Measurements from ENCODE around the gene CAT.

Gene CAT

GRCh38 chr11:34451053-34451452 lies 12.3 kb downstream of the CAT start:
- TF ChIP-seq CTCF (IDR thresholded peaks at IDR 0.05; ENCODE audit: insufficient read depth, low read length, poor library complexity, severe bottlenecking): no peak
- Histone ChIP-seq H3K27me3 (replicated peaks; ENCODE audit: control insufficient read depth, insufficient read depth, low read length) (no peaks in the 10 kb centered on the region), H3K36me3 (ENCODE audit: control insufficient read depth, insufficient read depth, low read length) (no peaks in the 10 kb centered on the region), H3K4me3 (replicated peaks; ENCODE audit: low read depth, low read length) (no peak overlapping the region)
- no peak for DNase-seq (ENCODE audit: extremely low read depth, insufficient read length)

- no peak for TF ChIP-seq CTCF (IDR thresholded peaks at IDR 0.05; ENCODE audit: insufficient read depth, low read length, poor library complexity, severe bottlenecking)
- DNase-seq (ENCODE audit: extremely low read depth, insufficient read length): no peak
- H3K36me3 ChIP-seq (ENCODE audit: control insufficient read depth, insufficient read depth, low read length): no peaks in the 10 kb centered on the region; the same call in 1 of the 2 replicates
These were observed 15.7 kb downstream of the CAT start for GRCh38 chr11:34454308-34455032.

GRCh38 chr11:34457607-34458006 lies 18.9 kb downstream of the CAT start:
- Histone ChIP-seq H3K36me3 (ENCODE audit: control insufficient read depth, insufficient read depth, low read length) (peaks cover 4% of the 10 kb centered on the region), H3K4me3 (replicated peaks; ENCODE audit: low read depth, low read length) (no peak overlapping the region), H3K27me3 (replicated peaks; ENCODE audit: control insufficient read depth, insufficient read depth, low read length) (no peaks in the 10 kb centered on the region)
- no peak for DNase-seq (ENCODE audit: extremely low read depth, insufficient read length)
- no peak for TF ChIP-seq CTCF (IDR thresholded peaks at IDR 0.05; ENCODE audit: insufficient read depth, low read length, poor library complexity, severe bottlenecking)

More at GRCh38 chr11:34454308-34455032, 15.7 kb downstream of the CAT start:
- no peaks in the 10 kb centered on the region for H3K27me3 ChIP-seq (replicated peaks; ENCODE audit: control insufficient read depth, insufficient read depth, low read length)
- H3K4me3 ChIP-seq (replicated peaks; ENCODE audit: low read depth, low read length): no peak overlapping the region

- no peak for TF ChIP-seq CTCF (IDR thresholded peaks at IDR 0.05; ENCODE audit: insufficient read depth, low read length, poor library complexity, severe bottlenecking)
- H3K4me3 ChIP-seq (replicated peaks; ENCODE audit: low read depth, low read length): no peak overlapping the region
- peaks cover 7% of the 10 kb centered on the region for H3K36me3 ChIP-seq (ENCODE audit: control insufficient read depth, insufficient read depth, low read length)
- no peaks in the 10 kb centered on the region for H3K27me3 ChIP-seq (replicated peaks; ENCODE audit: control insufficient read depth, insufficient read depth, low read length)
- DNase-seq (ENCODE audit: extremely low read depth, insufficient read length): no peak
These were observed 19.8 kb downstream of the CAT start for GRCh38 chr11:34458525-34458924.

- Histone ChIP-seq H3K4me3 (replicated peaks; ENCODE audit: low read depth, low read length) (no peak overlapping the region), H3K36me3 (ENCODE audit: control insufficient read depth, insufficient read depth, low read length) (peaks cover 9% of the 10 kb centered on the region), H3K27me3 (replicated peaks; ENCODE audit: control insufficient read depth, insufficient read depth, low read length) (no peaks in the 10 kb centered on the region)
- TF ChIP-seq CTCF (IDR thresholded peaks at IDR 0.05; ENCODE audit: insufficient read depth, low read length, poor library complexity, severe bottlenecking): no peak
- no peak for DNase-seq (ENCODE audit: extremely low read depth, insufficient read length)
These were observed 20.9 kb downstream of the CAT start for GRCh38 chr11:34459507-34460162.

Measured in GM06990 (cell line).